Measurements from ENCODE around the gene STK25. TPM values are rescaled to one million over a fixed set of nuclear protein-coding genes. Genes with fewer than 3 reads are reported as not detected.

Gene STK25
- polyA plus RNA-seq, 1 donor from 2014 or later, result 580 TPM

DNA sequence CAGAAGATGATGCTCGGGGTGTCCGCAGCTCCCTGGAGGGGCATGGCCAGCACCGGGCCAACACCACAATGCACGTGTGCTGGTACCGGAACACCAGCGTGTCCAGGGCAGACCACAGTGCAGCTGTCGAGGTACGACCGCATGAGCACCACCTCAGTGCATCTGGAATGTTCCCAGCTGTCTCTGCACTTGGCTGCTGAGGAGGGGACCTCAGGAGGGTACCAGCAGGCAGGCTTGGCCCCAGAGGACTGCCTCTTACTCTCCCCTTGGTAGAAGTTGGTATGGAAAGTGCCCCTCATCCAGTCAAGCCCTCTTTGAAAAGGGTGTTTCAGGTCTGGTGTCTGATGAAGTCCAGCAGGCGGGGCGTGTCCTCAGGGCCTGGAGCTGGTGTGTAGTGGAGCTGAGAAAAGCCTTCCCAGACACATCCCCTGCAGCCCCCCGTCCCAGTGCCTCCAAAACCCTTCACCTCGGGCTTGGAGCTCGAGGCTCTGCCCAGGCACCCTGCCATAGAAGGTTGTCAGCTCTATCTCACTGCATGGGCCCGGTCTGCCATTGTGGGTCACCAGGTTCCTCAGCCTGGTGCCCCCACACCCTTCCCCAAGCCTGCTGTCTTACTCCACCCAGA lies 16.7 kb downstream of the STK25 start:
- TF ChIP-seq TAF1 (IDR thresholded peaks at IDR 0.05; ENCODE audit: low read depth), result no peak
- TF ChIP-seq SMC3 (conservative IDR thresholded peaks at IDR 0.05; ENCODE audit: poor library complexity), result no peak
- H3K9ac ChIP-seq (ENCODE audit: low read length), result no peak overlapping the region
- H3K9me2 ChIP-seq (ENCODE audit: insufficient read depth, low read length), result no peaks in the 10 kb centered on the region
- no peaks in the 10 kb centered on the region for H3F3A ChIP-seq (ENCODE audit: insufficient read depth, low read length, poor library complexity, severe bottlenecking)
- no peaks in the 10 kb centered on the region for H3K36me3 ChIP-seq (ENCODE audit: insufficient read depth, low read length)
- no peaks in the 10 kb centered on the region for H3K27me3 ChIP-seq (ENCODE audit: insufficient read depth, low read depth, low read length)
- no peak overlapping the region for H3K4me3 ChIP-seq (ENCODE audit: low read length)
- no peaks in the 10 kb centered on the region for H3K79me2 ChIP-seq (replicated peaks; ENCODE audit: insufficient read depth, low read length)
- no peak overlapping the region for H3K4me2 ChIP-seq (ENCODE audit: low read length)
- H3K9me3 ChIP-seq (ENCODE audit: low read length), result no peaks in the 10 kb centered on the region
- no peaks in the 10 kb centered on the region for H4K20me1 ChIP-seq (ENCODE audit: insufficient read depth)
- no peak overlapping the region for H3K27ac ChIP-seq (ENCODE audit: low read length)
- no peak overlapping the region for H2AFZ ChIP-seq (ENCODE audit: low read depth, low read length)

- Histone ChIP-seq H3K4me3 (ENCODE audit: low read length) (no peak overlapping the region), H3K36me3 (ENCODE audit: insufficient read depth, low read length) (no peaks in the 10 kb centered on the region), H3K9me3 (ENCODE audit: low read length) (no peaks in the 10 kb centered on the region), H3K9ac (ENCODE audit: low read length) (no peak overlapping the region), H4K20me1 (ENCODE audit: insufficient read depth) (no peaks in the 10 kb centered on the region), H3K4me2 (ENCODE audit: low read length) (no peak overlapping the region), H3K27ac (ENCODE audit: low read length) (no peak overlapping the region), H3K9me2 (ENCODE audit: insufficient read depth, low read length) (no peaks in the 10 kb centered on the region), H3K27me3 (ENCODE audit: insufficient read depth, low read depth, low read length) (no peaks in the 10 kb centered on the region), H2AFZ (ENCODE audit: low read depth, low read length) (no peak overlapping the region), H3F3A (ENCODE audit: insufficient read depth, low read length, poor library complexity, severe bottlenecking) (no peaks in the 10 kb centered on the region), H3K79me2 (replicated peaks; ENCODE audit: insufficient read depth, low read length) (no peaks in the 10 kb centered on the region)
- TF ChIP-seq EP300 (conservative IDR thresholded peaks at IDR 0.05; ENCODE audit: poor library complexity, severe bottlenecking) (no peak), POLR2AphosphoS5 (IDR thresholded peaks at IDR 0.05) (no peak), TAF1 (IDR thresholded peaks at IDR 0.05; ENCODE audit: low read depth) (no peak)
- TF ChIP-seq, protein P1, sequence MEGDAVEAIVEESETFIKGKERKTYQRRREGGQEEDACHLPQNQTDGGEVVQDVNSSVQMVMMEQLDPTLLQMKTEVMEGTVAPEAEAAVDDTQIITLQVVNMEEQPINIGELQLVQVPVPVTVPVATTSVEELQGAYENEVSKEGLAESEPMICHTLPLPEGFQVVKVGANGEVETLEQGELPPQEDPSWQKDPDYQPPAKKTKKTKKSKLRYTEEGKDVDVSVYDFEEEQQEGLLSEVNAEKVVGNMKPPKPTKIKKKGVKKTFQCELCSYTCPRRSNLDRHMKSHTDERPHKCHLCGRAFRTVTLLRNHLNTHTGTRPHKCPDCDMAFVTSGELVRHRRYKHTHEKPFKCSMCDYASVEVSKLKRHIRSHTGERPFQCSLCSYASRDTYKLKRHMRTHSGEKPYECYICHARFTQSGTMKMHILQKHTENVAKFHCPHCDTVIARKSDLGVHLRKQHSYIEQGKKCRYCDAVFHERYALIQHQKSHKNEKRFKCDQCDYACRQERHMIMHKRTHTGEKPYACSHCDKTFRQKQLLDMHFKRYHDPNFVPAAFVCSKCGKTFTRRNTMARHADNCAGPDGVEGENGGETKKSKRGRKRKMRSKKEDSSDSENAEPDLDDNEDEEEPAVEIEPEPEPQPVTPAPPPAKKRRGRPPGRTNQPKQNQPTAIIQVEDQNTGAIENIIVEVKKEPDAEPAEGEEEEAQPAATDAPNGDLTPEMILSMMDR (IDR thresholded peaks at IDR 0.05; ENCODE audit: poor library complexity, severe bottlenecking), result no peak
Measured at GRCh38 chr2:241490825-241491506, 17.4 kb downstream of the STK25 start.

- Histone ChIP-seq H3K27ac (ENCODE audit: low read length) (no peak overlapping the region), H4K20me1 (ENCODE audit: insufficient read depth) (no peaks in the 10 kb centered on the region), H3F3A (ENCODE audit: insufficient read depth, low read length, poor library complexity, severe bottlenecking) (no peaks in the 10 kb centered on the region), H3K9ac (ENCODE audit: low read length) (no peak overlapping the region), H3K79me2 (replicated peaks; ENCODE audit: insufficient read depth, low read length) (no peaks in the 10 kb centered on the region), H3K27me3 (ENCODE audit: insufficient read depth, low read depth, low read length) (no peaks in the 10 kb centered on the region), H3K36me3 (ENCODE audit: insufficient read depth, low read length) (no peaks in the 10 kb centered on the region), H3K4me2 (ENCODE audit: low read length) (no peak overlapping the region), H3K4me3 (ENCODE audit: low read length) (no peak overlapping the region), H3K9me2 (ENCODE audit: insufficient read depth, low read length) (no peaks in the 10 kb centered on the region), H3K9me3 (ENCODE audit: low read length) (no peaks in the 10 kb centered on the region), H2AFZ (ENCODE audit: low read depth, low read length) (no peak overlapping the region)
- TF ChIP-seq EZH2 (IDR thresholded peaks at IDR 0.05; ENCODE audit: borderline replicate concordance, insufficient read depth, low read length, poor library complexity, severe bottlenecking) (no peak), REST (IDR thresholded peaks at IDR 0.05; ENCODE audit: borderline replicate concordance) (no peak), TAF1 (IDR thresholded peaks at IDR 0.05; ENCODE audit: low read depth) (no peak), RAD21 (conservative IDR thresholded peaks at IDR 0.05) (no peak), EP300 (conservative IDR thresholded peaks at IDR 0.05; ENCODE audit: poor library complexity, severe bottlenecking) (no peak), MXI1 (conservative IDR thresholded peaks at IDR 0.05; ENCODE audit: poor library complexity, severe bottlenecking) (no peak), SMC3 (conservative IDR thresholded peaks at IDR 0.05; ENCODE audit: poor library complexity) (no peak), POLR2AphosphoS5 (IDR thresholded peaks at IDR 0.05) (no peak)
- TF ChIP-seq, protein P1 (IDR thresholded peaks at IDR 0.05; ENCODE audit: poor library complexity, severe bottlenecking), result no peak
Measured at GRCh38 chr2:241489733-241490680, 18.4 kb downstream of the STK25 start.
